ENCODE data around the gene NFE2L1.

- no peak for TF ChIP-seq CTCF (IDR thresholded peaks at IDR 0.05; ENCODE audit: low read depth, low read length)
- TF ChIP-seq EZH2phosphoT487 (IDR thresholded peaks at IDR 0.05; ENCODE audit: low read depth), result no peak
Measured at GRCh38 chr17:48062273-48062672, 14.1 kb downstream of the NFE2L1 start.

Measured in OCI-LY3 (cell line).